ENCODE data around the gene TBL2.
"Not testable (repeated sequence)": the region's sequence is repeated elsewhere in the genome, so short reads cannot be mapped to it uniquely, and the experiment has no call there.

The TBL2 gene, protein sequence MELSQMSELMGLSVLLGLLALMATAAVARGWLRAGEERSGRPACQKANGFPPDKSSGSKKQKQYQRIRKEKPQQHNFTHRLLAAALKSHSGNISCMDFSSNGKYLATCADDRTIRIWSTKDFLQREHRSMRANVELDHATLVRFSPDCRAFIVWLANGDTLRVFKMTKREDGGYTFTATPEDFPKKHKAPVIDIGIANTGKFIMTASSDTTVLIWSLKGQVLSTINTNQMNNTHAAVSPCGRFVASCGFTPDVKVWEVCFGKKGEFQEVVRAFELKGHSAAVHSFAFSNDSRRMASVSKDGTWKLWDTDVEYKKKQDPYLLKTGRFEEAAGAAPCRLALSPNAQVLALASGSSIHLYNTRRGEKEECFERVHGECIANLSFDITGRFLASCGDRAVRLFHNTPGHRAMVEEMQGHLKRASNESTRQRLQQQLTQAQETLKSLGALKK

DNA sequence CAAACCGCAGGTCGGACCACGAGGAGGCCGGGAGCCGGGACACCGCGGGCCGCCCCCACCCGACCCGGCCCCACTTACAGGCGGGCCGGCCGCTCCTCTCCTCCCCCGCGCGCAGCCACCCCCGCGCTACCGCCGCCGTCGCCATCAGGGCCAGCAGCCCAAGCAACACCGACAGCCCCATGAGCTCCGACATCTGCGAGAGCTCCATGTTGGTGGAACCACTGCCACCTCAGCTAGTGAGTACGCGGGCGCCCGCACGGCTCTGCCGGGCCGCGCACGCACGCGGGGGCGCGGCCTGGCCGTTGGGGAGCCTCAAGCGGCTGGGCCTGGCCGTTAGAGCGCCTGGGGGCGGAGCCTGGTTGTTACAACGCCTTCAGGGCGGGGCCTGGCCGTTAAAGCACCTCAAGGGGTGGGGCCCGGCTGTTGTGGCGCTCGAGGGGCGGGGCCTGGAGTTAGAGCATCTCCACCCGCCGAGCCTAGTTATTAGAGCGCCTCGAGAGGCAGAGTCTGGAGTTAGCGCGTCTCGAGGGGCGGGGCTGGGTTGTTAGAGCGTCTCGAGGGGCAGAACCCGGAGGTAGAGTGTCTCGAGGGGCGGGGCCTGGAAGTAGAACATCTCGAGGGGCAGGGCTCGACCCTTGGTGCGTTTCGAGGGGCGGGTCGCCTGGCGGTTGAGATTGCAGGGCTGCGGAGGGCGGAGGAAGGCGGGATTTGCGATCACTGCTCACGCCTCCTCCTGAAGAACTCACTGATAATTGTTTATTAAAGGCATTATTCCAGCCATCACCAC lies at the start of gene TBL2:
Gene TBL2, minus strand, starts transcription at position 238 of the 787 bp plus-strand sequence. Its CDS starts 30 bp downstream, at position 208.
- DNase-seq = peak; percentile 99

DNA sequence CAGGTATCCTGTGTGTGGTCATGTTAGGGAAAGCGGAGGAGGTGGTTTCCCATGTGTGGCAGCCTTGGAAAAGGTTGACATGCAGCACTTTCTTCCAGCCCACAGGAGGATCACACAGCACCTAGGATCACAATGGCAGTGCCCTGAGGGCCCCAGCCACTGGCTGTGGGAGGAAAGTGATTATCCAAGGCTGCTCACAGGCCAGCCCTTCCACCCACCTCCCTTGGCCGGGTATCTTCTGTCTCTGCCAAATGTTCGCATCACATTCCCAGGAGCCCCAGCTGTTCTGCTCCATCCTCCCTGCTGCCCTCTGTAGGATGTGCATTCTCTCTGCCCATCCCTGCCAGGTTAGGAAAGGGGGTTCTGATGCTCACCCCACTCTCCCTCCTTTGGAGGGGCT lies 48.4 kb upstream of the TBL2 start:
- DNase-seq = no peak

DNA sequence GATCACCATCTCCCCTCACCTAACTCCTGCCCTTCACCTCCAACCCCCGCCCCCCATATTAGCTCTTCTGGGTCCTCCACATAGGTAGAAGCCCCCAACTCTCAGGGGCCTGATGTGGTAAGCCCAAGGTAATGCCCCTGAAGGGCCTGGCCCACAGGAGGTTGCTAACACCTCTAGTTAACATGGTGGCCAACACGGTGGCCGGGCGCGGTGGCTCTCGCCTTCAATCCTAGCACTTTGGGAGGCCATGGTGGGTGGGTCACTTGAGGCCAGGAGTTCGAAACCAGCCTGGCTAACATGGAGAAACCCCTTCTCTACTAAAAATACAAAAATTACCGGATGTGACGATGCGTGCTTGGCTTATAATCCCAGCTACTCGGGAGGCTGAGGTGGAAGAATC lies 46.9 kb upstream of the TBL2 start:
- no peak for DNase-seq

DNA sequence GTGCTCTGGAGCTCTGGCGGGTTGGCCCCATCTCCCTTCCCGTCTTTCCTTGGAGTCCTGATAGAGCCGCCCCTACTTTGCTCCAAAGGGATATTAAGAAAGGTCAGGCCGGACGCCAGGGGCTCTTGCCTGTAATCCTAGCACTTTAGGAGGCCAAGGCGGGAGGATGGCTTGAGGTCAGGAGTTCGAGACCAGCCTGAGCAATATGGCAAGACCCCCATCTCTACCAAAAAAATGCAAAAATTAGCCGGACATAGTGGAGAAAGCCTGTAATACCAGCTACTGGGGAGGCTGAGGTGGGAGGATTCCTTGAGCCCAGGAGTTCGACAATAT lies 46.3 kb upstream of the TBL2 start:
- no peak for DNase-seq

DNA sequence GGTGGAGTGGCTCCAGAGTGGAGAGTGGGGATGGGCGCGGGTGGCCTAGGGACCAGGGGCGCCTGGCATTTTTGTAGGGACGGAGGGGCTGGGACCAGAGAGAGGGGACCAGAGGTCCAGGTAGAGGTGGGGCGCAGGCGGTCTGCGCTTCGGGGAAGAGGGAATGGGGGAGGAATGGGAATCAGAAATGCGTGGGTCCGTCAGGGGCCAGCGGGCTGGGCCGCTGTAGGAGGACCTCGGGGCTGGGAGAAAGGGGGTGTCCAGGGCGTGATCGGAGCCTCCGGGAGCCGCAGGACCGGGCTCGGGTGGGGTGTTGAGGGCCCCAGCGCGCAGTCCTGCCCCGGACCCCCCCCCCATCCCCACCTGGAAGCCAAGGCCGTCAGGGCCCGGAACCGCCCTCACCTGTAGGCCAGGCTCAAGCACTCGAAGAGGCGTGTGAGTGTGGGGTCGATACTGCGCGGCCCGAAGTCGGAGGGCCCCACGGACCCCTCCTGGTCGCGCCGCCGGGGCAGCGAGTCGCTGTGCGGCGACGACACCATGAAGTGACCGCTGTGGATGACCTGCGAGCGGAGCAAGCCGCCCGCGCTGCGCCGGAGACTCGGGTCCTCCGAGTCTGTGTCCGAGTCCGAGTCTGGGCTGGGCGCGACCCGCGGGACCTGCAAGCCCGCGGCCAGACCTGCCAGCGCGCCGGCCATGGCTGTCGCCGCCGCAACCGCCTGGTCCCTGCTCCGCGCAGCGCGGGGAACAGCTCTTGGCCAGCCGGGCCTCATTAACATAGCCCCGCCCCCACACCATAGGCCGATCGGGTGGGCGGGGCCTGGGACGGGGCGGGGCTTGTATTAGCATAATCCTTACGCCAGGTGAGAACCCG lies 45.7 kb upstream of the TBL2 start, which contains the start of gene MLXIPL:
Gene MLXIPL, minus strand, starts transcription at position 725 of the 871 bp plus-strand sequence. Its CDS starts 30 bp downstream, at position 695.
- DNase-seq = no peak

DNA sequence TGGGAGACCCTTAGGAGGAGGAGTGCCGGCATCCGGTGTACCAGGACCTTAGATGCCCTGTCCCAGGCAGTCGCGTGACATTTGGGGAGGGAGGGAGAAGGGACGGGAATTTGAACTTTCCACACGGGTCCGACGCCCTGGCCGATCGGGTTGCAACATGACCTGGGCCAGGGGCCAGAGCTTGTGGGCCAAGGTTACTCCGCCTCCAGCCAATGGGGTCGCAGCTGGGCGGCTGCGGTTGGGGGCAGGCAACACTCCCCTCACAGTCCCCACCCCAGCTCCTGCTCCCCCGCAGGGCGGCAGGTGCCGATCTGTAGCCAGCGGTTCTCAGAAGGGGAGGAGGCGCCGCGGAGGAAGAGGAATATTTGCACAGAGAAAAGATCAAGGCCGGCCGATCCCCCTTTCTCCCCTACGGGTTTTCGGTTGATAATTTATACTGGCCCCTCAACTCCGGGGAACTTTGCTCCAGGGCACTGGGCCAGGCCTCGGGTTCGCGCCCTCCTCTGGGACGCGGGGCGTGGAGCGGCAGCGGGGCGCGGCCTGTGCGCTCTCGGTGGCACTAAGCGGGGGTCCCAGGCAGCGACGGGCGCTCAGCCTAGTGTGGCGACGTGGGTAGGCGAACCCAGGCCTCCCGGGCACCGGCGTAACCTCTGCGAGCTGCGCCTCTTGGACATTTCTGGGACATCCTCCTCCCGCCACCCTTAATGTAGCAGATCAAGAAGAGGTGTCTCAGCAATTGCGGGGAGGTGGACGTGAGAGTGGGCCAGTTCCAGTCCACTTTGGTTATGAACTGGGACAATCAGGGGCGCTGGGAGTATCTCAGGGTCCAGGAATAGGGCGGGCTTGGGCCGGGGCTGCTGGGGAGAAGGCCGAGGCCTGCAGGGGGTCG lies 44.8 kb upstream of the TBL2 start:
- no peak for DNase-seq

DNA sequence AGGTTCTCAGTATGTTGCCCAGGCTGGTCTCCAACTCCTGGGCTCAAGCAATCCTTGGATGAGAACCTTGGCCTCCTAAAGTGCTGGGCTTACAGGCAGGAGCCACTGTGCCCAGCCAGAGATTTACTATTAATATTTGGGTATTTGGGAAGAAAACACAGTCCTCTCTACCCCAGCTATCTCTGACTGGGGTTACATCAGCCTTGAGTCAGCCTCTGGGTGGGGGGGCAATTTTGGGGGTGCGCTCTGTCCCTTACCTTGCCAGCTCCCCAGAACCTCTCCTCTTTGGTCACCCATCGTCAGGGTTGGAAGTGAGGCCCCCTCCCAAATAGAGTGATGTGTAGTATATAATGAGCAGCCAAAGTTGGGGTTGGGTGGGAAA lies 44.1 kb upstream of the TBL2 start:
- no peak for DNase-seq

DNA sequence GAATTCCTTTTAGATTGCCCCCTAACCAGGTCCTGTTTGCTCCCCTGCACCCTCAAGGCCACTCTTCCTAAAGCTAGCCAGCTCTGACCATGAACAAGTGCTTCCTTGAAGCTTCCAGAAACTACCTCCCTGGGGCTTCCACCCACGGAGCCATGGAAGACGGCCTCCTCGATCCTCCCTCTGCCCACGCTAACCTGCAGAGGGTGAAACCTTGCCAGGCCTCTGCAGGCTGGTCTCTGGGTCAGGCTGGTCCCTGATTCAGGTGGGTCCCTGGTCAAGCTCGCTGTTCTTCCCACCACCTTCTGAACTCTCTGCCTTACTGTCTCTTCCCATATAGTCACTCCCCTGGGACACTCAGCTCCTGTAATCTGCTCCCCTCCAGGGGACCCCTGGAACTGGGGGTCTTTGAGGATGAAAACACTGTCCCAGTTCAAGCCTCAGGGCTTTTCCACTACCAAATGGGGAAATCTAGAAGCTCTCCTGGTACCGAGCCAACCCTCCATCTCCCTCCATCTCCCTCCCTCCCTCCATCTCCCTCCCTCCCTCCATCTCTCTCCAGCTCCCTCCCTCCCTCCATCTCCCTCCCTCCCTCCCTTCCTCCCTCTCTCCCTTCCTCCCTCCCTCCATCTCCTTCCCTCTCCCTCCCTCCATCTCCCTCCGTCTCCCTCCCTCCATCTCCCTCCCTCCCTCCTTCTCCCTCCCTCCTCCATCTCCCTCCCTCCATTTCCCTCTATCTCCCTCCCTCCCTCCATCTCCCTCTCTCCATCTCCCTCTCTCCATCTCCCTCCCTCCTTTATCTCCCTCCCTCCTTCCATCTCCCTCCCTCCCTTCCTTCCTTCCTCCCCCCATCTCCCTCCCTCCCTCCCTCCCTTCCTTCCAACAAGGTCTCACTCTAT lies 43.0 kb upstream of the TBL2 start:
- no peak for DNase-seq

DNA sequence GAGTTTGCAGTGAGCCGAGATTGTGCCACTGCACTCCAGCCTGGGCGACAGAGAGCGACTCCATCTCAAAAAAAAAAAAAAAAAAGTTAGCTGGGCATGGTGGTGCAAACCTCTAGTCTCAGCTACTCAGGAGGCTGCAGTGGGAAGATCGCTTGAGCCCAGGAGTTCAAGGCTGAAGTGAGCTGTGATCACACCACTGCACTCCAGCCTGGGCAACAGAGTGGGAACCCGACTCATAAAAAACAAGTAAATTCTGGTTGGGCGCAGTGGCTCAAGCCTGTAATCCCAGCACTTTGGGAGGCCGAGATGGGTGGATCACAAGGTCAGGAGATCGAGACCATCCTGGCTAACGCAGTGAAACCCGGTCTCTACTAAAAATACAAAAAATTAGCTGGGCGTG lies 41.0 kb upstream of the TBL2 start:
- DNase-seq = not testable (repeated sequence)

DNA sequence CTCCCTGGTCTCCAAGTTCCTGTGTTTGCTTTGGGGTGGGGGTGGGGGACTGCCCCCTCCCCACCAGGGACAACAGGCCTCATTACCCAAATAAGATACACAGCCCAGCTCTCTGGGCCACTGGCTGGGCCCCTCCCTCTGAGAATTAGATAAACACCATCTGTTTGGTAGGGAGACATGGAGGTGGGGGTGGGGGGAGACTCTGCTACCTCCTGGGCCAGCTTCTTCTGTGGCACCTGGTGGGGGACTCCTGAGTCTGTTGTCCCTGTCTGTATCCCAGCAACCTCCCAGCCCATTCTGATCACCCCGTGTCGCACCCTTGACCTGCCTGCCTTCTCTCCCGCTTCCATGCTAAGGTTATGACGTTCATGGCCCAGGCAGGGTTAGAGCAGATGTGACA lies 40.2 kb upstream of the TBL2 start:
- no peak for DNase-seq

DNA sequence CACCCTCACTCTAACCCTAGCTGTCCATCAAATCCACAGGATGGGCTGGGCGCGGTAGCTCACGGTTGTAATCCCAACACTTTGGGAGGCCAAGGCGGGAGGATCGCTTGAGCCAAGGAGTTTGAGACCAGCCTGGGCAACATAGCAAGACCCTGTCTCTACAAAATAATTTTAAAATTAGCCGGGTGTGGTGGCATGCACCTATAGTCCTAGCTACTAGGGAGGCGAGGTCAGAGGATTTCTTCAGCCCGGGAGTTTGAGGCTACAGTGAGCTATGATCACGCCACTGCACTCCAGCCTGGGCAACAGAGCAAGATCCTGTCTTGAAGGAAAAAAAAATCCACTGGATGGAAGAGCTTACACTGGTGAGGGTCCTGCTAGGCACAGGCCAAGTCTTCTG lies 39.1 kb upstream of the TBL2 start:
- not testable (repeated sequence) for DNase-seq

DNA sequence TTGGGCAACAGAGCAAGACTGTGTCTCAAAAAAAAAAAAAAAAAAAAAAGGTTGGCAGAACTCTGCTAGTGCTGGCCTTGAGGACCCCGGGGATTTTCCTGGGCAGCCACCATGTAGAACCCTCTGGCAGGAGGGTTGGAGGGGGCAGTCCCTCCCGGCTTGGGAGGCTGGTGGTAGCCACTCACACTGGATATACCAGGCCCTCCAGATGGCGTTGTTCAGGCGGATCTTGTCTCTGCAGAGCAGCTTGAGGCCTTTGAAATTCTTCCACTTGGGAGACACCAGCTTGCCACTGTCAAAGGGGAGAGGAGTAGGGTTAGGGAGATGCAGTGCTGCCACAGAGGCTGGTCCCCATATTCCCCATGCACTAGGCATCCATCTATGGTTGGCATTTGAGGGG lies 37.5 kb upstream of the TBL2 start:
- no peak for DNase-seq

DNA sequence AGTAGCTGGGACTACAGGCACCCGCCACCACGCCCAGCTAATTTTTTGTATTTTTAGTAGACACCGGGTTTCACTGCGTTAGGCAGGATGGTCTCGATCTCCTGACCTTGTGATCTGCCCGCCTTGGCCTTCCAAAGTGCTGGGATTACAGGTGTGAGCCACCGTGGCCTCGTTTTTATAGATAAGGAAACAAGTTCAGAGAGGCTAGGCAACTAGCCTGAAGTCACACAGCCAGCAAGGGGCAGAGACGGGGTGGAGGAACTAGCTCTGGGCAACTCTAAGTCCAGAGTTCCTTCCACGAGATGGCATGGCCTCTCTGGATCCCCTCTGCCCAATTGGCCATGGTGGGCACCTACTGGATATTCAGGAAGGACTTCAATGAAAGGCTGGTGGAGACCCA lies 36.6 kb upstream of the TBL2 start:
- DNase-seq = not testable (repeated sequence)

DNA sequence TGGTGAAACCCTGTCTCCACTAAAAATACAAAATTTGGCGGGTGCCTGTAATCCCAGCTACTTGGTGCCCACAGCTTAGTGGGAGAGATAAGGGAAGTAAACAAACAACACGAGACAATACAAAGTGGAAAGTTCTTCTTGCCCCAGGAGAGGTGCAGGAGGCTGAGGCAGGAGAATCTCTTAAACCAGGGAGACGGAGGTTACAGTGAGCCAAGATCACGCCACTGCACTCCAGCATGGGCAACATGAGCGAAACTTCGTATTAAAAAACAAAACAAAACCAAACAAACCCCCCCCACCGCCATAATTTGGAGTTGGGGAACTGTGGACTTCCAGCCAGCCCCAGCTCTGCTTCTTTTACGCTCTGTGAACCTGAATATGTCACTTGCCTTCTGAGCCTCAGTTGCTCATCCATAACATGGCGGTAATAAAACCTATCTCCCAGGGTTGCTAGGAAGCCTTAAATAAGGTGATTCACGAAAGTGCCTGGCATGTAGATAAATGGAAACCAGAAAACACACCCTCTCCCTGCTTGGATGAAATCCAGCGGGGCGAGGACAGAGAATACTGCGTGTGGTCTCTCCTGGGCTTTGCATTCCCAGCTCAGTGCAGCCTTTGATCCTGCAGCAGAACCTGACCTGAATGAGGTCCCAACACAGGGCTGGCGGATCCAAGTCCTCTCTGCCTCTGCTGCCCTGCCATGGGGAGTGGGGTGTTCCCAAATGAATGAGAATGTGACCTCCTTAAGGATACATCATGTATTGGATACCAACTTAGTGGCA lies 35.8 kb upstream of the TBL2 start:
- no peak for DNase-seq

DNA sequence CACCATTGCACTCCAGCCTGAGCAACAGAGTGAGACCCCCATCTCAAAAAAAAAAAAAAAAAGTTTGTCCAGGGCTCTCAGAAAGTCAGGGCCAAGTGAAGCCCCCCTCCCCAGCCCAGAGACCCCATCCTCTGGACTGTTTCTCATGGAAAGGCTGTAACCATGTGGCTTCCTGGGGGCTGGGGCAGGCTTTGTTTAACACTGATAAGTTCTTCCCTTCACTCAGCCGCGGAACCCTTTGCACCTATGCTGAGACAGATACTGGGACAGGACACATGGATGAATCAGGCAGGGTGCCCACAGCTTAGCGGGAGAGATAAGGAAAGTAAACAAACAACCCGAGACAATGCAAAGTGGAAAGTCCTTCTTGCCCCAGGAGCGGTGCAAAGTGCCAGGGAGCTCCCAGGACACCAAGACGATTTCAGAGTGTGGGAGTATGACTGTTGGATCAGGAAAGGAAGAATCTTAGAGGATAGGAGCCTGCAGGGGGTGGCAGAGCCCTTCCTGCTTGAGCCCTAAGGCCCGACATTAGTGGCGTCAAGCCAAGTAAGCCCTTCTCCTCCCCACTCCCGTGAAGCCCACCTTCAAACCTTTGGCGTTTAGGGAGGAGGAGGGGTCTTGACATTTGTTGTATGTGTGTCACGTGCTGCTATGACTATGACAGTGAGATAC lies 34.4 kb upstream of the TBL2 start:
- DNase-seq = no peak

DNA sequence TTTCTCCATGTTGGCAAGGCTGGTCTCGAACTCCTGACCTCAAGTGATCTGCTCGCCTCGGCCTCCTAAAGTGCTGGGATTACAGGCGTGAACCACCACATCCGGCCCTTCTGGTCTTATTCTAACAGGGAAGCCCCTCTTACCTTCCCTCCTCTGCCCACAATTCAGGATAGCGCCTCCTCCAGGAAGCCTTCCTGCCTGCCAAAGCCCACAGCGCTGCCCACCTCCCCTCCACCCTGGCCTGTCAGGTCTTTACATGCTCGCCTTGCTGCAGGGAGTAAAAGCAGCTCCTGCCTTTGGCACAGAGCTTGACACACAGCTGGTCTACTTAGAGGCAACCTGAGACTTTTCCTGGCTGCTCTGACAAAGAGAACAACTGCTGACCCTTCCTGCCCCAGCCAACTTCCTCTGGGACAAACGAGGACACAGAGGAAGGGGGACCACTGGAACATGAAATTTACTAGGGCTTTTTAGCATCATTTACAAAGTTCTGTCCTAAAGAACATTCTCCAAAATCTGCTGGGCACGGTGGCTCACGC lies 32.7 kb upstream of the TBL2 start:
- DNase-seq = no peak

DNA sequence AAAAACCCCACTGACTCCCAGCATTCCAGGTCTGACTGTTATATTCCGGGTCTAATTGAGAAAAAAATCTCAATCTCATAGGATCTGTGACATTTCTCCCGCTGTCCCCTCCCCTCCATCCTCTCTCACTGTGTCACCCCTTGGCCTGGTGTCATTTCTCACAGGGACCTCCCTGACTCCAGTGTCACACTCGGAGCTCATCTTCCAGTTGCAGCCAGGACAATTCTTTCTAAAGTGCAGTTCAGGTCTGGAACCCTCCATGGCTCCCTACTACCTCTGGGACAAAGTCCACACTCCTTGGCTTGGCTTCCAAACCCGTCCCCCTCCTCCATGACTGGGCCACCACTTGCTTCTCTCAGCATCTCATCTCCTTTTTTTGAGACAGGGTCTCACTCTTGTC lies 31.7 kb upstream of the TBL2 start:
- no peak for DNase-seq

DNA sequence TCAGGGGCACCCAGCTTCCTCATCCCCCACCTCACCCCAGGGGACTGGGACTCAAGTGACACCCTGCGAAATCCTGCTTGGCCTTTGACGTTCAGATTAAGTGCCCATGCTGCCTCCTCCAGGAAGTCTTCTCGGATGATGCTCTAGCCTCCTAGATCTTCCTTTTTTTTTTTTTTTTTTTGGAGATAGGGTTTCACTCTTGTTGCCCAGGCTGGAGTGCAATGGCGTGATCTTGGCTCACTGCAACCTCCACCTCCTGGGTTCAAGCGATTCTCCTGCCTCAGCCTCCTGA lies 29.3 kb upstream of the TBL2 start:
- DNase-seq = not testable (repeated sequence)

All from T1000 (cell line).